GM19193 (cell line): ENCODE results near the gene AREL1.

Source experiments
- POLR2A ChIP-seq: IDR thresholded peaks from 4 replicates; pipeline ENCODE4 v1.6.1; 2011; ENCODE audit not compliant: insufficient read depth, insufficient read length; ENCODE audit errors: extremely low read depth

The AREL1 gene

GRCh38 chr14:74638066-74638465 lies 74.8 kb downstream of the AREL1 start:
- no peak for TF ChIP-seq POLR2A

- no peak for TF ChIP-seq POLR2A
Measured at GRCh38 chr14:74637178-74637550, 75.7 kb downstream of the AREL1 start.

DNA sequence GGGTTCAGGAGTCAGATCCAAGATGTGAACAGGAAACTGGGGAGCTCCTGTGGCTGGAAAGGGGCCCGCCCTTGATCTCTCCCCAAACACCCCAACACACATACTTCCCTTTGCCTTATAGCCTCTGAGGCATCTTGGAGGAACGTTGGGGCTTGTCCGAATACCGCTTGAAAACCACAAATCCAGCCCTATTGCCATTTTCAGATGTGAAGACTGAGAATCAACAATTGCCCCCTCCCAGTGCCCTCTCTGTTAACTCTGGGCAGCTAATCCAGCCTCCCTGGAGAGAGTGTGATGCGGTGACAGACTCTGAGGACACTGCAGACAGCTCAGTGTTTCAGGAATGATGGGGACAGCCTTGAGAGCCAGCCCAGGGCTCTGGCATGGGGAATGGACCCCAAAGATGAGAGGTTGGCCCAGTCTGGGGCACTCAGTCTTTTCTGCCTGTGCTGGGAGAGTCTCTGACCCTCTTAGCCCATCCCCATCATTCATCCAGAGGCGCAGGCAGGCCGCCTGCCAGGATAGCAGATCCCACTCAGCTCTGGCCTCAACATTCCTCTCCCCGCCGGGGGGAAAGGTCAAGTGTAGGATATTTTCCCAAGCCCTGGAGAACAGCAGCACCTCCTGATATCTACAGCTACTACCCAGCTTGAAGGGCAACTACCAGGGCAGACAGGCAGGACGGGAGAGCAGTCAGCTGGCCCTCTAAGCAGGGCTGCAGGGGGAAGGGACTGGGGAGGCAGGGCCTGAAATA lies 76.3 kb downstream of the AREL1 start:
- TF ChIP-seq POLR2A = no peak

DNA sequence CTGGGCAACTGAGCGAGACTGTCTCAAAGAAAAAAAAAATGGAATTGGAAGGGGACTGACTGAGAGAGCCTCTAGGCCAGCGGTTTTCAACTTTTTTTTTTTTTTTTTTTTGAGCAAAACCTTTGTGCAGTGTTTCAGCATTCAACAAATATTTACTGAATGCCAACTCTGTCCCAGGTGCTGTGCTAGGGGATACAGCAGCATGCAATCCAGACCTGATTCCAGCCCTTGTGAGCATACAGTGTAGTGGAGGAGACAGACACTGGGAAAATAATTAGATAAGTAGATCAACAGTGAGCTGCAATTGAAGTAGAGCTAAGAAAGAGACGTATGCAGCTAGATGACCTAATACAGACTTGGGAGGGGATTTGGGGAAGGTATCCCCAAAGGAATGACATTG lies 77.0 kb downstream of the AREL1 start:
- TF ChIP-seq POLR2A = no peak

GRCh38 chr14:74634964-74635363 lies 77.9 kb downstream of the AREL1 start:
- no peak for TF ChIP-seq POLR2A

DNA sequence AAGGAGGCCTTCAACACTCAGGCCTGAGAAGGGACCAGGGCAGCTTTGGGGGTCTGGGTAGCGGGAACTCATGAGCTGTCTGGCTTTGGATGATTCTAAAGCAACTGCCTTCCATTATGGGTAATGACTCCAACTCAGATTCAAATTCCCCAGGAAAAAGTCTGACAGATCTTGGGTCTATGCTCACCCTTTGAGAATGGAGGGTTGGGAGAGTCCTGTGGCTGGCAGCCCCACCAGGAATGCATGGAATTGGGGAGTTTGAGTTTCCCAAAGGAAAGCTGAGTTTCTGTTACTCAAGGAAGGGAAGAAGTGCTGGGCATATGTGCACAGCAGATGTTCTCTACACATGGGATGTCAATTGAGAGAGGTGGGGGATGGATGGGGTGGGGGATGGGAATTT lies 78.4 kb downstream of the AREL1 start:
- no peak for TF ChIP-seq POLR2A

- TF ChIP-seq POLR2A = no peak
Measured at GRCh38 chr14:74630881-74631690, 81.8 kb downstream of the AREL1 start.

GRCh38 chr14:74628418-74628817 lies 84.5 kb downstream of the AREL1 start:
- TF ChIP-seq POLR2A = no peak

- no peak for TF ChIP-seq POLR2A
Measured at GRCh38 chr14:74627076-74627475, 85.8 kb downstream of the AREL1 start.

DNA sequence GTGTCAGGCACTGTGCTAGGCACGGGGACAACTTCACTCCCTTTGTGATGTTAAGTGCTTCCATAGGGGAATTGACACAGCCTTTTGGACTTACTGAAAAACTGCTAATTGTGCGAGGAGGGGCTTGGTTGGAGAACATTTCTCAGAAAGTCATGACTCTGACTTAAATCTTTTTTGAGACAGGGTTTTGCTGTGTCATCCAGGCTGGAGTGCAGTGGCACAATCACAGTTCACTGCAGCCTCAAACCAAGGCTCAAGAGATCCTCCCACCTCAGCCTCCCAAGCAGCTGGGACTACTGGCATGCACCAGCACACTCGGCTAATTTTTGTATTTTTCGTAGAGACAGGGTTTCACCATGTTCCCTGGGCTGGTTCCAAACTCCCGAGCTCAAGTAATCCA lies 90.6 kb downstream of the AREL1 start:
- no peak for TF ChIP-seq POLR2A

GRCh38 chr14:74621556-74621955 lies 91.3 kb downstream of the AREL1 start:
- no peak for TF ChIP-seq POLR2A

- no peak for TF ChIP-seq POLR2A
Measured at GRCh38 chr14:74620923-74621322, 92.0 kb downstream of the AREL1 start.

DNA sequence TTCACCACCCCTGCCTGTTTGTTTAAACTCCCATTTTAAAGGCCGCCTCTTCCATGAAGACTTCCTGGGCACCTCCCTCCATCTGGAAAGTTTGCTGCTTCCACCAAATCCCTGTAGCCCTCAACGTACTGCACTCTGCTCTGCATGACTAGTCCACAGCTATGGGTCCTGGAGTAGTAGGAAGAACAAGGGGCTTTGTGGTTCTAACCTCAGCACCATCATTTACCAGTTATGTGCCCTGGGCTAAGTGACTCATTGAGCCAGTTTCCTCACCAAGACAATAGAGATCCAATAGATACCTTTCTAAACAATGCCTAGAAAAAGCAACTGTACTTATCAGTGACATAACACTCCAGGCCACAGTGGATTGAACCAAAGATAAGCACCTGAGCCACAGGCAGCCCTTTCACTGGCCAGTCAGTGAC lies 92.4 kb downstream of the AREL1 start:
- TF ChIP-seq POLR2A = no peak

- TF ChIP-seq POLR2A = no peak
Measured at GRCh38 chr14:74619672-74620131, 93.2 kb downstream of the AREL1 start.

- TF ChIP-seq POLR2A = no peak
Measured at GRCh38 chr14:74618078-74618952, 94.6 kb downstream of the AREL1 start.
